ENCODE data around the gene MTCL1.

- TF ChIP-seq, protein P1, sequence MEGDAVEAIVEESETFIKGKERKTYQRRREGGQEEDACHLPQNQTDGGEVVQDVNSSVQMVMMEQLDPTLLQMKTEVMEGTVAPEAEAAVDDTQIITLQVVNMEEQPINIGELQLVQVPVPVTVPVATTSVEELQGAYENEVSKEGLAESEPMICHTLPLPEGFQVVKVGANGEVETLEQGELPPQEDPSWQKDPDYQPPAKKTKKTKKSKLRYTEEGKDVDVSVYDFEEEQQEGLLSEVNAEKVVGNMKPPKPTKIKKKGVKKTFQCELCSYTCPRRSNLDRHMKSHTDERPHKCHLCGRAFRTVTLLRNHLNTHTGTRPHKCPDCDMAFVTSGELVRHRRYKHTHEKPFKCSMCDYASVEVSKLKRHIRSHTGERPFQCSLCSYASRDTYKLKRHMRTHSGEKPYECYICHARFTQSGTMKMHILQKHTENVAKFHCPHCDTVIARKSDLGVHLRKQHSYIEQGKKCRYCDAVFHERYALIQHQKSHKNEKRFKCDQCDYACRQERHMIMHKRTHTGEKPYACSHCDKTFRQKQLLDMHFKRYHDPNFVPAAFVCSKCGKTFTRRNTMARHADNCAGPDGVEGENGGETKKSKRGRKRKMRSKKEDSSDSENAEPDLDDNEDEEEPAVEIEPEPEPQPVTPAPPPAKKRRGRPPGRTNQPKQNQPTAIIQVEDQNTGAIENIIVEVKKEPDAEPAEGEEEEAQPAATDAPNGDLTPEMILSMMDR (conservative IDR thresholded peaks at IDR 0.05 in 1 of 2, IDR thresholded peaks at IDR 0.05 in 1 of 2; ENCODE audit: low read depth in 1 of 2, low read length in 2 of 2), result no peak
- TF ChIP-seq EZH2 (IDR thresholded peaks at IDR 0.05; ENCODE audit: low read length, missing control alignments), result no peak
Observed at GRCh38 chr18:8735274-8735673, 29.9 kb downstream of the MTCL1 start.
